ENCODE results near the gene ERC2.

DNA sequence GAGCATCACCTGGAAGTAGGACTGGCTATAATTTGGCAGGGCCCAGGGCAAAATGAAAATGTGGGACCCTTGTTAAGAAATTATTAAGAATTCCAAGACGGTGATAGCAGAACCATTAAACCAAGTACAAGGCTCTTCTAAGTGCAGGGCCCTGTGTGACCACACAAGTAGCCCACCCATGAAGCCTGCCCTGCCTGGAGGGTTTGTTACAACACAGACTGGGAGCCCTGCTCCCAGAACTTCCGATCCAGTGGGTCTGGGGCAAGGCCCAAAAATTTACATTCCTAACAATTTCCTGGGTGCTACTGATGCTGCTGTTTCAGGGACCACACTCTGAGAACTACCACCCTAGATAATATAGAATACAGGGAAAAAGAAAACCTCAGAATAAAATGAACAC lies 666.6 kb downstream of the ERC2 start:
- TF ChIP-seq, protein P1, sequence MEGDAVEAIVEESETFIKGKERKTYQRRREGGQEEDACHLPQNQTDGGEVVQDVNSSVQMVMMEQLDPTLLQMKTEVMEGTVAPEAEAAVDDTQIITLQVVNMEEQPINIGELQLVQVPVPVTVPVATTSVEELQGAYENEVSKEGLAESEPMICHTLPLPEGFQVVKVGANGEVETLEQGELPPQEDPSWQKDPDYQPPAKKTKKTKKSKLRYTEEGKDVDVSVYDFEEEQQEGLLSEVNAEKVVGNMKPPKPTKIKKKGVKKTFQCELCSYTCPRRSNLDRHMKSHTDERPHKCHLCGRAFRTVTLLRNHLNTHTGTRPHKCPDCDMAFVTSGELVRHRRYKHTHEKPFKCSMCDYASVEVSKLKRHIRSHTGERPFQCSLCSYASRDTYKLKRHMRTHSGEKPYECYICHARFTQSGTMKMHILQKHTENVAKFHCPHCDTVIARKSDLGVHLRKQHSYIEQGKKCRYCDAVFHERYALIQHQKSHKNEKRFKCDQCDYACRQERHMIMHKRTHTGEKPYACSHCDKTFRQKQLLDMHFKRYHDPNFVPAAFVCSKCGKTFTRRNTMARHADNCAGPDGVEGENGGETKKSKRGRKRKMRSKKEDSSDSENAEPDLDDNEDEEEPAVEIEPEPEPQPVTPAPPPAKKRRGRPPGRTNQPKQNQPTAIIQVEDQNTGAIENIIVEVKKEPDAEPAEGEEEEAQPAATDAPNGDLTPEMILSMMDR (IDR thresholded peaks at IDR 0.05) = no peak
- TF ChIP-seq EP300 (IDR thresholded peaks at IDR 0.05) = no peak
